ENCODE data around the gene PCNX3.

DNA sequence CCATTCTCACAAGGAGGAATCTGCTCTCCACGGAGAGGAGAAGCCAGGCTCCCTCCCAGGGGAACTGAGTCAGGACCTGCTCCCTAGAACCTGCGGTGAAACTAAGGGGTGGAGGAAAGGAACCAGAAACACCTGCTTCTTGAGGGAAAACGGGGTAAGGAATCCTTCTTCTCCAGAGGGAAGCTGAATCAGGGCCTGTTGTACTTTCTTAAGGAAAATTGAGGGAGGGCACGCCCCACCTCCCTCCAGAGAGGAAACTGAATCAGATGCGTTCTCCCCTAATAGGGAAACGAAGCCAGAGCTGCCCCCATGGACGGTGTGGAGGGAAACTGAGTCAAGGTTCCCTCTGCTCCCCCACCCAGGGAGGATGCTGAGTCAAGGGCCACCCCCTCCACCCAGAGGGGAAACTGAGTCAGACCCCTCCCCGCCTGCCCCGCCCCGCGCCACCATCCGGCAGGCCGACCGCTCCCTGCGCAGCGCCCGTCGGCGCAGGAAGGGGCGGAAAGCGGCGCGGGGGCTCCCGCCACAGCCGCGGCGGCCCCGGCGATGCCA, 46.7 kb downstream of the PCNX3 start:
- TF ChIP-seq SUZ12 (IDR thresholded peaks at IDR 0.05; ENCODE audit: extremely low read depth, insufficient read depth, insufficient read length) (no peak), YY1 (IDR thresholded peaks at IDR 0.05; ENCODE audit: insufficient read depth, insufficient read length) (no peak)
